GM04504 (cell line): ENCODE results near the gene KIF26A.

Experiments
- DNase-seq: peaks from one replicate; pipeline ENCODE4 v3.0.0-alpha.2; 2012; ENCODE audit warnings: low read depth

The KIF26A gene

GRCh38 chr14:104112609-104113571, 25.5 kb upstream of the KIF26A start:
- DNase-seq = no peak

GRCh38 chr14:104113631-104114420, 24.6 kb upstream of the KIF26A start:
- DNase-seq = no peak

- DNase-seq = no peak
Observed at GRCh38 chr14:104114421-104115130, 23.8 kb upstream of the KIF26A start.

- no peak for DNase-seq
Observed at GRCh38 chr14:104115131-104115600, 23.2 kb upstream of the KIF26A start.

- no peak for DNase-seq
Observed at GRCh38 chr14:104115691-104116287, 22.6 kb upstream of the KIF26A start.

- no peak for DNase-seq
Observed at GRCh38 chr14:104116288-104116755, 22.1 kb upstream of the KIF26A start.

GRCh38 chr14:104116756-104117340, 21.5 kb upstream of the KIF26A start:
- DNase-seq = no peak

GRCh38 chr14:104117341-104118005, 20.9 kb upstream of the KIF26A start:
- no peak for DNase-seq

GRCh38 chr14:104118006-104118844, 20.2 kb upstream of the KIF26A start:
- DNase-seq = no peak

GRCh38 chr14:104119119-104119487, 19.3 kb upstream of the KIF26A start:
- DNase-seq = no peak

- DNase-seq = no peak
Observed at GRCh38 chr14:104119488-104120251, 18.7 kb upstream of the KIF26A start.

GRCh38 chr14:104120281-104120741, 18.1 kb upstream of the KIF26A start:
- DNase-seq = no peak

- DNase-seq = no peak
Observed at GRCh38 chr14:104121142-104121541, 17.2 kb upstream of the KIF26A start.

- no peak for DNase-seq
Observed at GRCh38 chr14:104123879-104124278, 14.5 kb upstream of the KIF26A start.

GRCh38 chr14:104125011-104125410, 13.4 kb upstream of the KIF26A start:
- no peak for DNase-seq

- DNase-seq = no peak
Observed at GRCh38 chr14:104126753-104127152, 11.6 kb upstream of the KIF26A start.

- DNase-seq = no peak
Observed at GRCh38 chr14:104128981-104129380, 9.4 kb upstream of the KIF26A start.

GRCh38 chr14:104129556-104129955, 8.8 kb upstream of the KIF26A start:
- no peak for DNase-seq
